ENCODE measurements around the gene CMTM7. TPM values are rescaled to one million over a fixed set of nuclear protein-coding genes. Genes with fewer than 3 reads are reported as not detected.
"Not testable (repeated sequence)": the region's sequence is repeated elsewhere in the genome, so short reads cannot be mapped to it uniquely, and the experiment has no call there.

Gene CMTM7
- total and polyA plus RNA-seq, 11 donors = 2.3 to 16.8 (median 3.6) TPM

GRCh38 chr3:32469151-32469874 is 77.7 kb downstream of the CMTM7 start:
- ATAC-seq (no peak), DNase-seq (no peak)
- no peaks in the 10 kb centered on the region for H3K9me3 ChIP-seq
- intact Hi-C loops (cut with DNase I) = loop anchor here (1.0 to 10.0 kb wide), 9 partner anchors 65 to 295 kb away; partner anchors contain the start of gene CMTM7 (in 3 of the 10)
- peaks cover 0 to 8% (median 0%) of the 10 kb centered on the region in 9 donors for H3K36me3 ChIP-seq
- H3K27me3 ChIP-seq = no peaks in the 10 kb centered on the region
- 89 to 94% (median 91%) methylated on average over 7 of the region's 7 CpGs for WGBS, 4 donors
- no peak overlapping the region for H3K27ac ChIP-seq
- no peak overlapping the region for H3K4me3 ChIP-seq
- TF ChIP-seq, protein P1, sequence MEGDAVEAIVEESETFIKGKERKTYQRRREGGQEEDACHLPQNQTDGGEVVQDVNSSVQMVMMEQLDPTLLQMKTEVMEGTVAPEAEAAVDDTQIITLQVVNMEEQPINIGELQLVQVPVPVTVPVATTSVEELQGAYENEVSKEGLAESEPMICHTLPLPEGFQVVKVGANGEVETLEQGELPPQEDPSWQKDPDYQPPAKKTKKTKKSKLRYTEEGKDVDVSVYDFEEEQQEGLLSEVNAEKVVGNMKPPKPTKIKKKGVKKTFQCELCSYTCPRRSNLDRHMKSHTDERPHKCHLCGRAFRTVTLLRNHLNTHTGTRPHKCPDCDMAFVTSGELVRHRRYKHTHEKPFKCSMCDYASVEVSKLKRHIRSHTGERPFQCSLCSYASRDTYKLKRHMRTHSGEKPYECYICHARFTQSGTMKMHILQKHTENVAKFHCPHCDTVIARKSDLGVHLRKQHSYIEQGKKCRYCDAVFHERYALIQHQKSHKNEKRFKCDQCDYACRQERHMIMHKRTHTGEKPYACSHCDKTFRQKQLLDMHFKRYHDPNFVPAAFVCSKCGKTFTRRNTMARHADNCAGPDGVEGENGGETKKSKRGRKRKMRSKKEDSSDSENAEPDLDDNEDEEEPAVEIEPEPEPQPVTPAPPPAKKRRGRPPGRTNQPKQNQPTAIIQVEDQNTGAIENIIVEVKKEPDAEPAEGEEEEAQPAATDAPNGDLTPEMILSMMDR (IDR thresholded peaks at IDR 0.05) = no peak
- TF ChIP-seq POLR2A (IDR thresholded peaks at IDR 0.05) = no peak
- H3K4me1 ChIP-seq = peaks cover 0 to 45% (median 9%) of the 10 kb centered on the region in 12 donors

DNA sequence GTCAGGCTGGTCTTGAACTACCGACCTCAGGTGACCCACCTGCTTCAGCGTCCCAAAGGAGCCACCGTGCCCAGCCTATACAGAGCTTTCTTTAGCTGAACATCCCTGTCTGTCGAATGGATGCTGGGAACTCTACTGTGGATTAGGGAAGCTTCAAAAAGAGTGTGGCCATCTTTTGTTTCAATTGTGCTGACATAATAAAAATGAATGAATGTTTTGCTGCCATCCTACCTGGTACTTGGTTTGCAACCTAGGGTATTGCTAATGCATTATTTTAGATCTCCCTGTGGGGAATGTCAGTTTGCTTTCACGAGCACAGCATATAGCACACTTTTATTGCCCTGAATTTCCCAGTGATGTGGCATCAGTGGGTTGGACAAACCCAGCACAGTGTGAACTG is 78.7 kb downstream of the CMTM7 start:
- Histone ChIP-seq H3K4me3 (no peak overlapping the region), H3K9me3 (no peaks in the 10 kb centered on the region), H3K27me3 (no peaks in the 10 kb centered on the region), H3K27ac (peak overlapping the region in 1 of 12 donors; percentile 37), H3K36me3 (peaks cover 0 to 9% (median 0%) of the 10 kb centered on the region in 9 donors), H3K4me1 (peaks cover 0 to 45% (median 9%) of the 10 kb centered on the region in 12 donors)
- no peak for ATAC-seq
- no peak for TF ChIP-seq POLR2A (IDR thresholded peaks at IDR 0.05)
- TF ChIP-seq, protein P1 (IDR thresholded peaks at IDR 0.05) = no peak
- intact Hi-C loops (cut with DNase I) = loop anchor here in 6 of 10 donors (5.0 to 10.0 kb wide), 4 partner anchors 78 to 296 kb away; partner anchors contain the start of gene CMTM7 (in 1 of the 6)
- no peak for DNase-seq
- 93 to 98% (median 96%) methylated on average over 5 of the region's 5 CpGs for WGBS, 4 donors

GRCh38 chr3:32471246-32471645 is 79.6 kb downstream of the CMTM7 start:
- TF ChIP-seq, protein P1 (IDR thresholded peaks at IDR 0.05) = no peak
- no peak for TF ChIP-seq POLR2A (IDR thresholded peaks at IDR 0.05)
- DNase-seq (no peak), ATAC-seq (no peak)
- Histone ChIP-seq H3K9me3 (no peaks in the 10 kb centered on the region), H3K36me3 (peaks cover 0 to 14% (median 0%) of the 10 kb centered on the region in 9 donors), H3K4me1 (peaks cover 0 to 45% (median 9%) of the 10 kb centered on the region in 12 donors), H3K4me3 (no peak overlapping the region), H3K27ac (peak overlapping the region in 1 of 12 donors; percentile 37), H3K27me3 (no peaks in the 10 kb centered on the region)
- intact Hi-C loops (cut with DNase I) = loop anchor here in 6 of 10 donors (5.0 to 10.0 kb wide), 4 partner anchors 79 to 296 kb away; partner anchors contain the start of gene CMTM7 (in 1 of the 6)
- 84 to 96% (median 86%) methylated on average over 3 of the region's 3 CpGs for WGBS, 4 donors

DNA sequence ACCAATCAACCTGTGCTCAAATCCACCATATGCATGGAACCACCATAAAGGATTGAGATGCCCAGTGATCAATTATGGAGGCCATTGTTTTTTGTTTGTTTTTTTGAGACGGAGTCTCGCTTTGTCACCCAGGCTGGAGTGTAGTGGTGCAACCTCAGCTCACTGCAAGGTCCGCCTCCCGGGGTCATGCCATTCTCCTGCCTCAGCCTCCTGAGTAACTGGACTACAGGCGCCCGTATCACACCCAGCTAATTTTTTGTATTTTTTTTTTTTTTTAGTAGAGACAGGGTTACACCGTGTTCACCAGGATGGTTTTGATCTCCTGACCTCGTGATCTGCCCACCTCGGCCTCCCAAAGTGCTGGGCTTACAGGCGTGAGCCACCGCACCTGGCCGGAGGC is 80.5 kb downstream of the CMTM7 start:
- Histone ChIP-seq H3K4me1 (peaks cover 0 to 45% (median 9%) of the 10 kb centered on the region in 12 donors), H3K36me3 (peaks cover 0 to 15% (median 0%) of the 10 kb centered on the region in 9 donors)
- H3K27ac ChIP-seq, DNase-seq, ATAC-seq, H3K9me3 ChIP-seq, H3K27me3 ChIP-seq, H3K4me3 ChIP-seq: not testable (repeated sequence)
- intact Hi-C loops (cut with DNase I) = loop anchor here in 6 of 10 donors (5.0 to 10.0 kb wide), 4 partner anchors 80 to 297 kb away; partner anchors contain the start of gene CMTM7 (in 1 of the 6)
- 94 to 98% (median 94%) methylated on average over 11 to 12 of the region's 12 CpGs for WGBS, 4 donors
